Spleen (tissue), 11 donors: Measurements from ENCODE around the gene MAGI2. TPM values are rescaled to one million over a fixed set of nuclear protein-coding genes. Genes with fewer than 3 reads are reported as not detected.

Experiments used
- DNase-seq: peaks from one replicate; pipeline ENCODE4 v3.0.0-alpha.2; 2020
- H3K27ac ChIP-seq, 8 donors: fragments of 200-600 bp; sonication (generic) in 7 of 8; 1 replicate in 4 of 8; 2 replicates in 4 of 8; pipeline versions ENCODE4 v1.5.0 to v1.8.0; 2016 to 2021; ENCODE audit warnings: inconsistent platforms in 4 of 8, mild to moderate bottlenecking in 4 of 8, moderate library complexity in 1 of 8
- H3K27me3 ChIP-seq, 7 donors: fragments of 200-600 bp; sonication (generic) in 6 of 7; replicated peaks in 1 of 7; 1 replicate in 4 of 7; 2 replicates in 3 of 7; pipeline versions ENCODE4 v1.5.0 to v1.8.0; 2016 to 2021; ENCODE audit warnings: inconsistent platforms in 3 of 7, mild to moderate bottlenecking in 1 of 7
- H3K36me3 ChIP-seq, 6 donors: fragments of 200-600 bp; sonication (generic) in 5 of 6; 1 replicate in 4 of 6; 2 replicates in 2 of 6; pipeline versions ENCODE4 v1.5.0 to v1.8.0; 2016 to 2021; ENCODE audit warnings: inconsistent platforms in 2 of 6
- H3K4me1 ChIP-seq, 6 donors: fragments of 200-600 bp; sonication (generic) in 5 of 6; 1 replicate in 3 of 6; 2 replicates in 3 of 6; pipeline versions ENCODE4 v1.5.0 to v1.8.0; 2016 to 2021; ENCODE audit warnings: inconsistent platforms in 3 of 6
- H3K4me3 ChIP-seq, 8 donors: fragments of 200-600 bp; sonication (generic) in 7 of 8; 1 replicate in 4 of 8; 2 replicates in 4 of 8; pipeline versions ENCODE4 v1.5.0 to v1.8.0; 2016 to 2021; ENCODE audit warnings: inconsistent platforms in 4 of 8, mild to moderate bottlenecking in 4 of 8, moderate library complexity in 2 of 8
- H3K9me3 ChIP-seq, 8 donors: fragments of 200-600 bp; sonication (generic) in 7 of 8; 1 replicate in 4 of 8; 2 replicates in 4 of 8; pipeline versions ENCODE4 v1.5.0 to v1.8.0; 2016 to 2021; ENCODE audit warnings: inconsistent platforms in 4 of 8
- CTCF ChIP-seq, 11 experiments: fragments of 200-600 bp in 7 of 11; fragments of 450-650 bp in 4 of 11; sonication (generic) in 4 of 11; IDR thresholded peaks in 8 of 11; conservative IDR thresholded peaks in 3 of 11; 1 replicate in 7 of 11; 2 replicates in 4 of 11; pipeline versions ENCODE4 v1.4.0 to v1.8.0; 2016 to 2021; ENCODE audit warnings: antibody characterized with exemption in 11 of 11, inconsistent platforms in 4 of 11, mild to moderate bottlenecking in 1 of 11
- POLR2A ChIP-seq, 3 donors: fragments of 450-650 bp; IDR thresholded peaks; one replicate each; pipeline ENCODE4 v1.5.1; 2017; ENCODE audit warnings: antibody characterized with exemption in 3 of 3, mild to moderate bottlenecking in 1 of 3
- POLR2AphosphoS5 ChIP-seq, 3 donors: sonication (generic); formaldehyde crosslinking; IDR thresholded peaks; one replicate each; pipeline ENCODE4 v1.5.1; 2017; ENCODE audit warnings: antibody characterized with exemption in 3 of 3
- WGBS, 5 donors: extraction: QIAGEN DNeasy Blood & Tissue Kit in 3 of 5; methylation state at CpG; one replicate each; pipeline versions ENCODE4 v1.1.5 to v1.1.7; 2013 to 2018; 5-methylcytosine and 5-hydroxymethylcytosine counted together
- intact Hi-C: fragments of 100-400 bp; cut with DNase I; formaldehyde crosslinking; loops from one replicate; pipeline ENCODE4 v1.15.0; 2023; ENCODE audit warnings: low total_unique reads
- polyA plus RNA-seq, 3 donors: library from polyadenylated mRNA; stranded (reverse); fragments of 200-250 nt; gene quantifications; one replicate each; pipeline ENCODE4 v1.2.1, GENCODE V29; 2013
- total RNA-seq, 7 donors: library from RNA; depleted of rRNA in 3 of 7; stranded (reverse); fragments of >200 nt in 3 of 7; fragmentation: NEBNext Ultra II Directional in 4 of 7; extraction: Animal tissue kit (Norgen Biotek cat#: 25700) in 4 of 7; gene quantifications; one replicate each; pipeline versions ENCODE4 v1.1.0 to v1.2.1, GENCODE V29; 2016 to 2021
- donor health status: healthy with polysubstance abuse.
- donor health status: DM: no; HTN: no; CAD: no; lungs with moderate emphysema.
- donor health status: DM: no; HTN: no; CAD: no.
- donor health status: Bipolar disorder and iron deficiency.
- donor health status: healthy.
- donor health status: DM: no; HTN: no; CAD: no.
- donor health status: DM: yes; HTN: yes; CAD: no.

The MAGI2 gene
- total and polyA plus RNA-seq, 10 donors = 0.74 to 18.1 (median 11.1) TPM

GRCh38 chr7:77985232-77985973, 1468.1 kb downstream of the MAGI2 start:
- DNase-seq = no peak
- H3K27ac ChIP-seq = peak overlapping the region in 6 of 8 donors; percentile 29 to 68 (median 52)
- H3K4me3 ChIP-seq = no peak overlapping the region
- intact Hi-C loops = no loop called here
- no peaks in the 10 kb centered on the region for H3K4me1 ChIP-seq
- no peaks in the 10 kb centered on the region for H3K27me3 ChIP-seq
- WGBS, 5 donors = 60 to 80% (median 71%) methylated on average over 10 to 12 of the region's 12 CpGs
- no peaks in the 10 kb centered on the region for H3K9me3 ChIP-seq
- H3K36me3 ChIP-seq = no peaks in the 10 kb centered on the region
- no peak for TF ChIP-seq CTCF (IDR thresholded peaks at IDR 0.05 in 8 of 11, conservative IDR thresholded peaks at IDR 0.05 in 3 of 11)
- TF ChIP-seq POLR2AphosphoS5 (IDR thresholded peaks at IDR 0.05) = peak in 1 of 3 donors; percentile 10
- no peak for TF ChIP-seq POLR2A (IDR thresholded peaks at IDR 0.05)

GRCh38 chr7:77983973-77984372, 1469.5 kb downstream of the MAGI2 start:
- WGBS, 5 donors = 93 to 97% (median 95%) methylated on average over 4 of the region's 4 CpGs
- Histone ChIP-seq H3K9me3 (no peaks in the 10 kb centered on the region), H3K36me3 (no peaks in the 10 kb centered on the region), H3K4me3 (no peak overlapping the region), H3K4me1 (no peaks in the 10 kb centered on the region), H3K27me3 (no peaks in the 10 kb centered on the region), H3K27ac (no peak overlapping the region)
- DNase-seq = no peak
- TF ChIP-seq CTCF (IDR thresholded peaks at IDR 0.05 in 8 of 11, conservative IDR thresholded peaks at IDR 0.05 in 3 of 11) (no peak), POLR2A (IDR thresholded peaks at IDR 0.05) (no peak), POLR2AphosphoS5 (IDR thresholded peaks at IDR 0.05) (no peak)
- intact Hi-C loops = no loop called here

GRCh38 chr7:77982926-77983550, 1470.4 kb downstream of the MAGI2 start:
- intact Hi-C loops = no loop called here
- TF ChIP-seq POLR2A (IDR thresholded peaks at IDR 0.05) (no peak), CTCF (IDR thresholded peaks at IDR 0.05 in 8 of 11, conservative IDR thresholded peaks at IDR 0.05 in 3 of 11) (no peak), POLR2AphosphoS5 (IDR thresholded peaks at IDR 0.05) (no peak)
- Histone ChIP-seq H3K27ac (no peak overlapping the region), H3K36me3 (no peaks in the 10 kb centered on the region), H3K9me3 (no peaks in the 10 kb centered on the region), H3K4me1 (no peaks in the 10 kb centered on the region), H3K27me3 (no peaks in the 10 kb centered on the region), H3K4me3 (no peak overlapping the region)
- no peak for DNase-seq
- WGBS, 5 donors = 57 to 85% (median 68%) methylated on average over 5 of the region's 5 CpGs

GRCh38 chr7:77980087-77980713, 1473.3 kb downstream of the MAGI2 start:
- no peaks in the 10 kb centered on the region for H3K9me3 ChIP-seq
- WGBS, 5 donors = 64 to 89% (median 86%) methylated on average over 3 of the region's 3 CpGs
- DNase-seq = no peak
- no peaks in the 10 kb centered on the region for H3K36me3 ChIP-seq
- H3K4me3 ChIP-seq = no peak overlapping the region
- no peaks in the 10 kb centered on the region for H3K27me3 ChIP-seq
- no peaks in the 10 kb centered on the region for H3K4me1 ChIP-seq
- TF ChIP-seq CTCF (IDR thresholded peaks at IDR 0.05 in 8 of 11, conservative IDR thresholded peaks at IDR 0.05 in 3 of 11) (no peak), POLR2A (IDR thresholded peaks at IDR 0.05) (no peak), POLR2AphosphoS5 (IDR thresholded peaks at IDR 0.05) (no peak)
- intact Hi-C loops = no loop called here
- H3K27ac ChIP-seq = no peak overlapping the region
